HG02763 (cell line): Measurements from ENCODE around the gene RNF123.
"Not testable (repeated sequence)": the region's sequence is repeated elsewhere in the genome, so short reads cannot be mapped to it uniquely, and the experiment has no call there.

Experiments used
- ATAC-seq: cut with Tn5 transposase; IDR thresholded peaks from one replicate; pipeline ENCODE4 v1.9.1; 2021; ENCODE audit warnings: mild to moderate bottlenecking, moderate library complexity; ENCODE audit not compliant: unreplicated experiment

Gene RNF123

GRCh38 chr3:49734752-49735151 is 45.4 kb downstream of the RNF123 start:
- ATAC-seq, result no peak

- no peak for ATAC-seq
These were observed 48.8 kb downstream of the RNF123 start for GRCh38 chr3:49738067-49738713.

GRCh38 chr3:49740427-49740826 is 51.1 kb downstream of the RNF123 start:
- ATAC-seq, result no peak

- no peak for ATAC-seq
These were observed 56.6 kb downstream of the RNF123 start for GRCh38 chr3:49745986-49746385.

GRCh38 chr3:49747792-49748480 is 58.6 kb downstream of the RNF123 start:
- no peak for ATAC-seq

GRCh38 chr3:49748874-49749273 is 59.5 kb downstream of the RNF123 start:
- ATAC-seq, result not testable (repeated sequence)

DNA sequence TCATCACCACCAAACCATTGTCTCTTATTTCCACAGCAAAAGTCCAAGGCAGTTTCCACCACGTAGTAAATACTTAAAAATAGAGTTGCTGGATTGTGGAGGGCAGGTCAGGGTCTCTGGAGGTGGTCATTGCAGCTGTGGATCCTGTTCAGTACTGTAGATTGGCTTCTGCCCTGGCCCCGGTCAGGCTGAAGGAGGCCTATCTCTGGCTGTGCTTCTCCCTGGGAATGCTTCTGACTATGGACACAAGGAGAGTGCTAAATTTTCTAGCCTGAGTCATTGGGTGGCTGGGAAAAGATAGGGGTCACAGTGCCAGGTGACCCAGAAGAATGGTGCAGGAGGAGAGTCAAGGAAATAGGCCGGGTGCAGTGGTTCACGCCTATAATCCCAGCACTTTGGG is 60.7 kb downstream of the RNF123 start:
- ATAC-seq, result no peak

DNA sequence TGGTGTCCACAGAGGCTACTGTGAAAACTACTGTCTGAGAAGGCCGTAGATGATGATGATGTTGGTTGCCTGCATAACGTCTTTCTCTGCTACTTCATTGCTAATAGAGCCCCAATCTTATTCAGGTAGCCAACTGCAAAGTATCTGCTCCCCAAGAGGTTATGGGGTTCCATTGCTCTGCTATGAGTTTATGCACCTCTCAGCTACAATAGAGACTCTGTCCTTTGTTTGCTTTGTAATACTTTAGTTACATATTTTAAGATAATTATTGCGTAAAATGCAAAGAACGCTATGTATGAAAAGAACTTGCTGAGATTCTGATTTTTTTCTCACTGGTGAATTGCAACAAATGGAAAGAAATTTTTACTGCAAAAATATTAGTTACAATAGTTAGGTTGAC is 62.1 kb downstream of the RNF123 start:
- no peak for ATAC-seq

GRCh38 chr3:49754536-49754935 is 65.2 kb downstream of the RNF123 start:
- no peak for ATAC-seq

- no peak for ATAC-seq
These were observed 66.7 kb downstream of the RNF123 start for GRCh38 chr3:49756036-49756435.

GRCh38 chr3:49757197-49757596 is 67.8 kb downstream of the RNF123 start:
- no peak for ATAC-seq

GRCh38 chr3:49759226-49759625 is 69.9 kb downstream of the RNF123 start:
- no peak for ATAC-seq

- ATAC-seq, result no peak
These were observed 72.3 kb downstream of the RNF123 start for GRCh38 chr3:49761661-49762060.

- ATAC-seq, result no peak
These were observed 74.6 kb downstream of the RNF123 start for GRCh38 chr3:49763981-49764380.

- ATAC-seq, result no peak
These were observed 80.0 kb downstream of the RNF123 start for GRCh38 chr3:49769286-49769915.

DNA sequence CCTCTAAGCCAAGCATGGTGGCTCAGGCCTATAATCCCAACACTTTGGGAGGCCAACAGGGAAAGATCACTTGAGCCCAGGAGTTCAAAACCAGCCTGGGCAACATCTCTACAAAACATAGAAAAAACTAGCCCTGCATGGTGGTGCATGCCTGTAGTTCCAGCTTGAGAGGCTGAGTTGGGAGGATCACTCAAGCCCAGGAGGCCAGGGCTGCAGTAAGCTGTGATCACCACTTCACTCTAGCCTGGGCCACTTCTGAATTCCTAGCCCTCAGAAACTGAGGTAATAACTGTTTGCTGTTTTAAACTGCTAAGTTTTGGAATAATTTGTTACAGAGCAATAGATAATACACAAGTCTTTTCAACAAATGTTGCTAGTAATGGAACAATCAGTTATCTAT is 80.6 kb downstream of the RNF123 start:
- ATAC-seq, result no peak
